K562 (cell line): ENCODE data around the gene RSPO1. TPM values are rescaled to one million over a fixed set of nuclear protein-coding genes. Genes with fewer than 3 reads are reported as not detected.

ENCODE experiments used
- ATAC-seq: fragments of 200-7000 bp; cut with Tn5 transposase; 3 replicates; pipeline ENCODE4 v1.9.1; 2020; ENCODE audit warnings: moderate library complexity
- BruUV-seq: library from RNA; stranded (reverse); fragments of 400-500 nt; replicated peaks from 2 replicates; lab custom pipeline; 2021; lab: Mats Ljungman, UMichigan
- CTCF ChIA-PET: fragments of 300-600 bp; formaldehyde crosslinking; extraction: SDS; loops from one replicate; lab custom pipeline; 2021; ENCODE audit warnings: low intra/inter-chr PET ratio; lab: Yijun Ruan, JAX
- POLR2A ChIA-PET: fragments of 300-600, 350-650 bp; sonication (Branson Sonifier 250); formaldehyde crosslinking; extraction: SDS; loops from one replicate; lab custom pipeline; 2021; ENCODE audit warnings: antibody characterized with exemption, inconsistent platforms; lab: Yijun Ruan, JAX
- DNase-seq, 4 experiments: peaks; one replicate each; pipeline versions ENCODE4 v3.0.0 to v3.0.0-alpha.2; 2011 to 2018; ENCODE audit warnings: low spot score in 3 of 4, mixed read lengths in 3 of 4; ENCODE audit errors: extremely low read depth in 1 of 4
- FAIRE-seq: peaks from 2 replicates; lab custom pipeline; 2011; peaks lifted over from hg19 to GRCh38; lab: Jason Lieb, UNC
- H2AFZ ChIP-seq: 2 replicates; pipeline ENCODE4 v1.6.0; 2011; ENCODE audit warnings: low read depth, low read length, control low read depth, inconsistent platforms
- H3K27ac ChIP-seq: fragments of 200-600 bp; 3 replicates; pipeline ENCODE4 v1.8.0; 2011; ENCODE audit warnings: low read depth, mild to moderate bottlenecking, control low read depth, inconsistent platforms, low read length, moderate library complexity, mixed read lengths; ENCODE audit errors: extremely low read depth
- H3K27me3 ChIP-seq, 2 experiments: fragments of 300-600 bp in 1 of 2; 2 replicates in 1 of 2; 3 replicates in 1 of 2; pipeline versions ENCODE4 v1.6.0 to v1.8.0; 2011; ENCODE audit warnings: inconsistent platforms in 2 of 2, low read length in 2 of 2, mild to moderate bottlenecking in 1 of 2, mixed read lengths in 1 of 2, moderate library complexity in 1 of 2; ENCODE audit not compliant: control insufficient read depth in 2 of 2, insufficient read depth in 2 of 2
- H3K36me3 ChIP-seq: fragments of 300-600 bp; 3 replicates; pipeline ENCODE4 v1.8.0; 2011; ENCODE audit warnings: mild to moderate bottlenecking, low read length, inconsistent platforms; ENCODE audit not compliant: control insufficient read depth, insufficient read depth
- H3K4me1 ChIP-seq, 2 experiments: fragments of 200-600 bp in 1 of 2; replicated peaks in 1 of 2; 2 replicates in 1 of 2; 3 replicates in 1 of 2; pipeline versions ENCODE4 v1.5.1 to v1.8.0; 2011; ENCODE audit warnings: inconsistent platforms in 2 of 2, low read length in 2 of 2, mild to moderate bottlenecking in 1 of 2, mixed read lengths in 1 of 2, moderate library complexity in 1 of 2; ENCODE audit not compliant: control insufficient read depth in 2 of 2, insufficient read depth in 2 of 2
- H3K4me2 ChIP-seq: 2 replicates; pipeline ENCODE4 v1.6.1; 2011; ENCODE audit warnings: low read length, control low read depth, inconsistent platforms, mixed read lengths; ENCODE audit not compliant: insufficient read depth
- H3K4me3 ChIP-seq: fragments of 200-600 bp; sonication (generic), shearing (Covaris generic); 2 replicates; pipeline ENCODE4 v1.5.1; 2016; ENCODE audit warnings: control low read depth, inconsistent platforms
- H3K79me2 ChIP-seq: fragments of 200-600 bp; 3 replicates; pipeline ENCODE4 v1.8.0; 2011; ENCODE audit warnings: low read length, inconsistent platforms; ENCODE audit not compliant: control insufficient read depth, insufficient read depth
- H3K9ac ChIP-seq, 2 experiments: 2 replicates each; pipeline versions ENCODE4 v1.6.0 to v1.6.1; 2011; ENCODE audit warnings: low read depth in 2 of 2, low read length in 2 of 2, control low read depth in 1 of 2, inconsistent platforms in 1 of 2, mild to moderate bottlenecking in 1 of 2, mixed read lengths in 1 of 2; ENCODE audit not compliant: insufficient read depth in 1 of 2
- H3K9me1 ChIP-seq: one replicate; pipeline ENCODE4 v1.6.0; 2011; ENCODE audit warnings: inconsistent platforms, mild to moderate bottlenecking, low read length, moderate library complexity; ENCODE audit not compliant: control insufficient read depth, insufficient read depth
- H3K9me3 ChIP-seq: replicated peaks from 2 replicates; pipeline ENCODE4 v1.5.1; 2011; ENCODE audit warnings: low read depth, low read length, inconsistent platforms; ENCODE audit not compliant: control insufficient read depth, insufficient read depth
- H4K20me1 ChIP-seq: replicated peaks from 2 replicates; pipeline ENCODE4 v1.6.1; 2011; ENCODE audit warnings: low read length, inconsistent platforms, mixed read lengths; ENCODE audit not compliant: control insufficient read depth, insufficient read depth
- EGR1 ChIP-seq: fragments of 450-650 bp; conservative IDR thresholded peaks from 2 replicates; pipeline ENCODE4 v1.6.1; 2017; ENCODE audit warnings: mild to moderate bottlenecking
- MEIS2 ChIP-seq: fragments of 450-650 bp; IDR thresholded peaks from 2 replicates; pipeline ENCODE4 v1.6.1; 2014; ENCODE audit warnings: mild to moderate bottlenecking; ENCODE audit not compliant: partially characterized antibody
- RBM17 ChIP-seq: fragments of 200-400 bp; formaldehyde crosslinking; IDR thresholded peaks from 2 replicates; pipeline ENCODE4 v1.6.1; 2017; ENCODE audit warnings: low read depth, mild to moderate bottlenecking, low read length, borderline replicate concordance
- RBM25 ChIP-seq: fragments of 200-400 bp; formaldehyde crosslinking; IDR thresholded peaks from 2 replicates; pipeline ENCODE4 v1.6.1; 2018; ENCODE audit warnings: low read length, low read depth, moderate library complexity; ENCODE audit not compliant: severe bottlenecking
- SETDB1 ChIP-seq: IDR thresholded peaks from one replicate; pipeline ENCODE4 v1.6.1; 2012; ENCODE audit warnings: low read length, control low read depth, inconsistent platforms
- XRCC3 ChIP-seq: fragments of 450-650 bp; IDR thresholded peaks from 2 replicates; pipeline ENCODE4 v1.6.1; 2017; ENCODE audit warnings: mild to moderate bottlenecking, moderate library complexity
- ZFP30 ChIP-seq: fragments of 250-450 bp; sonication (Bioruptor Pico); IDR thresholded peaks from 2 replicates; pipeline ENCODE4 v1.8.0; 2022; ENCODE audit warnings: moderate library complexity, mild to moderate bottlenecking, inconsistent platforms, borderline replicate concordance
- ZFP36 ChIP-seq: fragments of 150-350 bp; IDR thresholded peaks from 2 replicates; pipeline ENCODE4 v1.6.1; 2018; ENCODE audit warnings: low read length, low read depth; ENCODE audit not compliant: partially characterized antibody
- ZNF184 ChIP-seq: sonication (generic); formaldehyde crosslinking; IDR thresholded peaks from 2 replicates; pipeline ENCODE4 v1.5.0; 2020; ENCODE audit warnings: missing genetic modification reagents
- WGBS: fragments of 100-300 bp; shearing (Covaris generic); methylation state at CpG from one replicate; pipeline ENCODE4 v1.1.6; 2016; ENCODE audit warnings: low coverage, mixed read lengths; ENCODE audit not compliant: insufficient coverage; ENCODE audit errors: missing lambda C conversion rate; 5-methylcytosine and 5-hydroxymethylcytosine counted together
- in situ Hi-C: fragments of 300-500 bp; cut with MboI; formaldehyde crosslinking; loops from 4 replicates; pipeline ENCODE4 v1.15.0; 2018; ENCODE audit warnings: inconsistent platforms, mixed read lengths
- intact Hi-C: fragments of 100-400 bp; cut with micrococcal nuclease; formaldehyde crosslinking; loops from 2 replicates; pipeline ENCODE4 v1.14.2; 2022
- polyA plus RNA-seq, 8 experiments: library from polyadenylated mRNA; depleted of rRNA in 4 of 8; stranded (reverse) in 5 of 8; unstranded in 3 of 8; fragments of >200 nt; fragmentation: Nextera tagmentation in 2 of 8; fragmentation: Illumina TruSeq in 1 of 8; extraction: Ambion mirVana in 2 of 8; extraction: Trizol in 1 of 8; gene quantifications; 2 replicates each; pipeline versions ENCODE4 v1.2.1 to v1.2.3, GENCODE V29; 2011 to 2014; ENCODE audit warnings: inconsistent platforms in 1 of 8, missing spikeins in 1 of 8
- total RNA-seq, 7 experiments: library from RNA; depleted of rRNA in 6 of 7; stranded (reverse); fragments of >200 nt in 6 of 7; fragmentation: Illumina TruSeq in 2 of 7; extraction: Trizol in 2 of 7; gene quantifications; 2 replicates each; pipeline versions ENCODE4 v1.2.1 to v1.2.3, GENCODE V29; 2011 to 2021; ENCODE audit warnings: low replicate concordance in 1 of 7
- TF ChIP-seq, protein P1 (sequence below): fragments of 450-650 bp; IDR thresholded peaks from 2 replicates; pipeline ENCODE4 v1.6.1; 2016; ENCODE audit warnings: missing biosample characterization, missing genetic modification characterization
- TF ChIP-seq, protein P2 (sequence below): fragments of 450-650 bp; formaldehyde crosslinking; IDR thresholded peaks from 2 replicates; pipeline ENCODE4 v1.4.0; 2020; ENCODE audit warnings: mild to moderate bottlenecking, moderate library complexity

Gene RSPO1
- total and polyA plus RNA-seq, 9 of the 15 experiments (the other 6 are each of a cell fraction or from before 2014, with no cell fraction given): not detected

DNA sequence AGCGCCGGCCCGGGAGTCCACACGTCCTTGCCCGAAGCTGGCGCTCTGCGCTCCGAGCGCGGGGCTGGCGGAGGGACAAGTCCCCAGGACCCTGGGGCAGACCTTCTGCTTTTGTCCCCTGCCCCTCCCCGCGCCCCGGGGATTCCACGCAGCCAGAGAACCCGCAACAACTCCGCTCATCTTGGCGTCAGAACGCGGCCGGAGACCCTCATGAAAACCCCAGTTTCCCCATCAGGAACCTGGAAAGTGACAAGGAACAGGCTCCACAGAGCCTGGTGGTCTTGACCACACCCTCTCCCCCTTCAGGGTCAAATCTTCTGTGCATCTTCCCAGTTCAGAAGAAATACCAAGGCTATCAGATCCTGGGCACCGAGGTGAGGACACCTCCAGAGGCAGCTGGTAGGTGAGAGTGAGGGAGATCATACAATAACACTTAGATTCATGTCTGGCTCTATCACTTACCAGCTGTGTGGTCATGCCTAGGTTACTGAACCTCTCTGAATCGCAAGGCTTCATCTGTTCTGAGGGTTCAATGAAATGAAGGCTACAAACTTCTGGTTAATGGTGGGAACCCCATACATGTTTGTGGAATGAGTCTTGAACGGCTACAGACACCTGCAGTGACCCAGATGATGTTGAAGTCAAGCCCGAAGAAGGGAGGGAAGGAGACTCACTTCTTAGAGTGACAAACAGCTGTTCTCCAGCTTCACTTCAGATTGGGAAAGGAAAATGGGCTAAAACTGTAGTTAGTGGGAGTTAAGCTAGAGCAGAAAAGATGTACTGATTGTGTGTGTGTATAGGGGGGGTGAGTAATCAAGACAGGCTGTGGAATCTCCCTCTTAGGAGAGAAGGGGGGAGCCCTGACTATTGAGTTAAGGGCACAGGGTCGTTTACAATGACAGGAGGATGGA, 555 bp upstream of the RSPO1 start:
- in situ Hi-C loops: no loop called here
- no peak overlapping the region for H3K4me3 ChIP-seq
- no peak overlapping the region for H3K9ac ChIP-seq
- intact Hi-C loops: no loop called here
- DNase-seq (no peak), FAIRE-seq (peak; percentile 6), ATAC-seq (no peak)
- POLR2A ChIA-PET: interaction anchor here (0.7 to 1.2 kb wide), 4 partner anchors 10 to 1562 kb away, joined by 3 read pairs; partner anchors contain the start of gene ZC3H12A
- no peaks in the 10 kb centered on the region for H3K9me1 ChIP-seq
- H3K79me2 ChIP-seq: no peaks in the 10 kb centered on the region
- H3K36me3 ChIP-seq: no peaks in the 10 kb centered on the region
- H3K9me3 ChIP-seq: no peaks in the 10 kb centered on the region
- H4K20me1 ChIP-seq: peaks cover 11% of the 10 kb centered on the region
- peak; percentile 27 for TF ChIP-seq ZFP36
- TF ChIP-seq RBM25: peak; percentile 69
- TF ChIP-seq EGR1: no peak
- CTCF ChIA-PET: no interaction called here
- peaks cover 73 to 82% of the 10 kb centered on the region in 2 experiments for H3K27me3 ChIP-seq
- H2AFZ ChIP-seq: no peak overlapping the region
- peaks cover 0 to 22% of the 10 kb centered on the region in 2 experiments; a peak in 1 of 5 replicates for H3K4me1 ChIP-seq
- no peak overlapping the region for H3K27ac ChIP-seq
- BruUV-seq: no TSS peak
- 18% methylated on average over 23 of the region's 26 CpGs for WGBS
- no peak overlapping the region for H3K4me2 ChIP-seq

DNA sequence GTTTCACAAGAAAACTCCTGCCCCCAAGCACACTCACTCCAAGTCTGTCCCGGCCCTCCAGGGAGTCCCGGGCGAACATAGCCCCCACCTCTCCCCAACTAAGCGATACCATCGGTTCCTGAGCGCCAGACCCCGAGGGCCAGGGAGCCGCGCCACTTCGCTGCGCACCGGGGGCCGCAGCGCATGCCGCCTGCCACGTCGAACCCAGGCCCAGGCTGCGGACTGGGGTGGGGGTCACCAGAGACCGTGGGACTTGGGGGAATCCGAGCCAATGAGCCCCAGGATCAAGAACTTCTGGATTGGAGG, 801 bp downstream of the RSPO1 start:
- Histone ChIP-seq H3K4me1 (peaks cover 0 to 25% of the 10 kb centered on the region in 2 experiments; a peak in 1 of 5 replicates), H3K9ac (no peak overlapping the region; a peak in 1 of 4 replicates), H4K20me1 (peaks cover 19% of the 10 kb centered on the region), H3K79me2 (no peaks in the 10 kb centered on the region), H3K4me3 (no peak overlapping the region), H3K9me3 (no peaks in the 10 kb centered on the region), H2AFZ (no peak overlapping the region), H3K27me3 (peaks cover 85 to 88% of the 10 kb centered on the region in 2 experiments), H3K36me3 (no peaks in the 10 kb centered on the region), H3K27ac (no peak overlapping the region), H3K4me2 (no peak overlapping the region), H3K9me1 (no peaks in the 10 kb centered on the region)
- 36% methylated on average over 17 of the region's 20 CpGs for WGBS
- no TSS peak for BruUV-seq
- in situ Hi-C loops: no loop called here
- FAIRE-seq (no peak), ATAC-seq (no peak), DNase-seq (no peak)
- CTCF ChIA-PET: no interaction called here
- POLR2A ChIA-PET: interaction anchor here (1.2 kb wide), 1 partner anchor 9 kb away, joined by 3 read pairs; no protein-coding TSS in a partner anchor
- intact Hi-C loops: no loop called here
- TF ChIP-seq, protein P1, sequence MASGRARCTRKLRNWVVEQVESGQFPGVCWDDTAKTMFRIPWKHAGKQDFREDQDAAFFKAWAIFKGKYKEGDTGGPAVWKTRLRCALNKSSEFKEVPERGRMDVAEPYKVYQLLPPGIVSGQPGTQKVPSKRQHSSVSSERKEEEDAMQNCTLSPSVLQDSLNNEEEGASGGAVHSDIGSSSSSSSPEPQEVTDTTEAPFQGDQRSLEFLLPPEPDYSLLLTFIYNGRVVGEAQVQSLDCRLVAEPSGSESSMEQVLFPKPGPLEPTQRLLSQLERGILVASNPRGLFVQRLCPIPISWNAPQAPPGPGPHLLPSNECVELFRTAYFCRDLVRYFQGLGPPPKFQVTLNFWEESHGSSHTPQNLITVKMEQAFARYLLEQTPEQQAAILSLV: no peak
- no peak for TF ChIP-seq ZNF184 (CRISPR knock-in tag)
- TF ChIP-seq ZFP30 (CRISPR knock-in tag): no peak
- no peak for TF ChIP-seq SETDB1
- TF ChIP-seq MEIS2: no peak
- no peak for TF ChIP-seq XRCC3
- TF ChIP-seq, protein P2, sequence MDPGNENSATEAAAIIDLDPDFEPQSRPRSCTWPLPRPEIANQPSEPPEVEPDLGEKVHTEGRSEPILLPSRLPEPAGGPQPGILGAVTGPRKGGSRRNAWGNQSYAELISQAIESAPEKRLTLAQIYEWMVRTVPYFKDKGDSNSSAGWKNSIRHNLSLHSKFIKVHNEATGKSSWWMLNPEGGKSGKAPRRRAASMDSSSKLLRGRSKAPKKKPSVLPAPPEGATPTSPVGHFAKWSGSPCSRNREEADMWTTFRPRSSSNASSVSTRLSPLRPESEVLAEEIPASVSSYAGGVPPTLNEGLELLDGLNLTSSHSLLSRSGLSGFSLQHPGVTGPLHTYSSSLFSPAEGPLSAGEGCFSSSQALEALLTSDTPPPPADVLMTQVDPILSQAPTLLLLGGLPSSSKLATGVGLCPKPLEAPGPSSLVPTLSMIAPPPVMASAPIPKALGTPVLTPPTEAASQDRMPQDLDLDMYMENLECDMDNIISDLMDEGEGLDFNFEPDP (CRISPR knock-in tag): no peak
- no peak for TF ChIP-seq RBM17
